Measurements from ENCODE around the gene CDKN2B-AS1. TPM values are rescaled to one million over a fixed set of nuclear protein-coding genes. Genes with fewer than 3 reads are reported as not detected.
"Not testable (repeated sequence)": the region's sequence is repeated elsewhere in the genome, so short reads cannot be mapped to it uniquely, and the experiment has no call there.

Gene CDKN2B-AS1
- total RNA-seq (not detected in 2 replicates), polyA plus RNA-seq (0.44 TPM in 1 of 2 replicates, not detected in the other)

DNA sequence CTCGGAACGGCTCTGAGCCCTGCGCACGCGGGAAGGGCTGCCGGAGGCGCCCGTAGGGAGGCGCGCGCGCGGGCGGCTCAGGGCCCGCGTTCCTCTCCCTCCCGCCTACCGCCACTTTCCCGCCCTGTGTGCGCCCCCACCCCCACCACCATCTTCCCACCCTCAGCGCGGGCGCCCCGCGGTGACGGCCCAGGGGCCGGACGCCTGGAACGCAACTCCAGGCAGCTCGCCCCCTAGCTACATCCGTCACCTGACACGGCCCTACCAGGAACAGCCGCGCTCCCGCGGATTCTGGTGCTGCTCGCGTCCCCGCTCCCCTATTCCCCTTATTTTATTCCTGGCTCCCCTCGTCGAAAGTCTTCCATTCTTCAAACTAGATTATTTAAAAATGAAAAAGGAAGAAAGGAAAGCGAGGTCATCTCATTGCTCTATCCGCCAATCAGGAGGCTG is at the start of gene CDKN2B-AS1:
Gene CDKN2B-AS1 (plus strand): TSS at position 236 of the 450 bp plus-strand sequence.
- H3K27ac ChIP-seq: no peak within 1 kb of the TSS
- H3K27me3 ChIP-seq: peaks cover 100% of the 10 kb centered on the region
- peak; percentile 51 to 67 for DNase-seq (ENCODE audit: low read depth in 1 of 2, low spot score in 1 of 2)
- TF ChIP-seq, protein P1, sequence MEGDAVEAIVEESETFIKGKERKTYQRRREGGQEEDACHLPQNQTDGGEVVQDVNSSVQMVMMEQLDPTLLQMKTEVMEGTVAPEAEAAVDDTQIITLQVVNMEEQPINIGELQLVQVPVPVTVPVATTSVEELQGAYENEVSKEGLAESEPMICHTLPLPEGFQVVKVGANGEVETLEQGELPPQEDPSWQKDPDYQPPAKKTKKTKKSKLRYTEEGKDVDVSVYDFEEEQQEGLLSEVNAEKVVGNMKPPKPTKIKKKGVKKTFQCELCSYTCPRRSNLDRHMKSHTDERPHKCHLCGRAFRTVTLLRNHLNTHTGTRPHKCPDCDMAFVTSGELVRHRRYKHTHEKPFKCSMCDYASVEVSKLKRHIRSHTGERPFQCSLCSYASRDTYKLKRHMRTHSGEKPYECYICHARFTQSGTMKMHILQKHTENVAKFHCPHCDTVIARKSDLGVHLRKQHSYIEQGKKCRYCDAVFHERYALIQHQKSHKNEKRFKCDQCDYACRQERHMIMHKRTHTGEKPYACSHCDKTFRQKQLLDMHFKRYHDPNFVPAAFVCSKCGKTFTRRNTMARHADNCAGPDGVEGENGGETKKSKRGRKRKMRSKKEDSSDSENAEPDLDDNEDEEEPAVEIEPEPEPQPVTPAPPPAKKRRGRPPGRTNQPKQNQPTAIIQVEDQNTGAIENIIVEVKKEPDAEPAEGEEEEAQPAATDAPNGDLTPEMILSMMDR (IDR thresholded peaks at IDR 0.05; ENCODE audit: low read depth, low read length): no peak
- H3K36me3 ChIP-seq: no peaks in the 10 kb centered on the region
- peak within 1 kb of the TSS; percentile 40 for H3K4me3 ChIP-seq
- H3K4me1 ChIP-seq (ENCODE audit: low read depth): no peaks in the 10 kb centered on the region
- H3K9me3 ChIP-seq (ENCODE audit: low read depth): no peaks in the 10 kb centered on the region

DNA sequence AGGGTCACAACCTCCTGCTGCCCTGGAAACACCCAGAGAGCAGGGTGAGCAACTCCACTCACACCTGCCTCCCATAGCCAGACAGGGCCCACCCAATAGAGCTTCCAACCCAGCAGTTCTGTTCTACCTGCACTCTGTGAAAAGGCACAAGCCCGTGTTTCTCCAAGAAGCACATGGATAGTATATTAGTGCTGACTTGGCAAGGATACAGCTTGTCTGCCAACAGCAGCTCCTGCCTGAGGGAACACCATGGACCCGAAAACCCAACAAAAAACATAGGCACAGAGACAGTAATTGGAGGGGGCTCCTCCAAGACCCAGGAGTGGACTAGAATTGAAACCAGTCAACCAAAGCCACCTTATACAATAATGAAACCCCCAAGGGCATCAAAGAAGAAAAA is 49.0 kb upstream of the CDKN2B-AS1 start:
- H3K9me3 ChIP-seq (ENCODE audit: low read depth): no peaks in the 10 kb centered on the region
- H3K4me1 ChIP-seq (ENCODE audit: low read depth): no peaks in the 10 kb centered on the region
- no peak overlapping the region for H3K27ac ChIP-seq
- no peak overlapping the region for H3K4me3 ChIP-seq
- TF ChIP-seq, protein P1 (IDR thresholded peaks at IDR 0.05; ENCODE audit: low read depth, low read length): no peak
- no peaks in the 10 kb centered on the region for H3K27me3 ChIP-seq
- no peak for DNase-seq (ENCODE audit: low read depth in 1 of 2, low spot score in 1 of 2)
- H3K36me3 ChIP-seq: no peaks in the 10 kb centered on the region

DNA sequence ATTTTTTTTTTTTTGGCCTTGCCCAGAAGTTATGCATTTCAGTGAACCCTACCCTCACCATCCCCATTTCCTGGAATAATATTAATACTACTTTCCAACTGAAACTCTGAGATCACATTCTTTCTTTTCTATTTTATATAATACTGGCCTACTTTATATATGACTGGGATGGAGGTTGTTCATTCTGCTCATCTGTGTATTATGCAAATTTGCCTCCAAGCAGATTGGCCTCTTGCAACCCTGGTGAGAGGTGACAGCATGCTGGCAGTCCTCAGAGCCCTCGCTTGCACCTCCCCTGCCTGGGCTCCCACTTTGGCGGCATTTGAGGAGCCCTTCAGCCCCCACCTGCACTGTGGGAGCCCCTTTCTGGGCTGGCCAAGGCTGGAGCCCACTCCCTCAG is 35.8 kb upstream of the CDKN2B-AS1 start:
- Histone ChIP-seq H3K27me3 (peaks cover 31% of the 10 kb centered on the region), H3K27ac (no peak overlapping the region), H3K36me3 (no peaks in the 10 kb centered on the region), H3K9me3 (ENCODE audit: low read depth) (no peaks in the 10 kb centered on the region), H3K4me3 (no peak overlapping the region), H3K4me1 (ENCODE audit: low read depth) (no peaks in the 10 kb centered on the region)
- TF ChIP-seq, protein P1 (IDR thresholded peaks at IDR 0.05; ENCODE audit: low read depth, low read length): no peak
- no peak for DNase-seq (ENCODE audit: low read depth in 1 of 2, low spot score in 1 of 2)

DNA sequence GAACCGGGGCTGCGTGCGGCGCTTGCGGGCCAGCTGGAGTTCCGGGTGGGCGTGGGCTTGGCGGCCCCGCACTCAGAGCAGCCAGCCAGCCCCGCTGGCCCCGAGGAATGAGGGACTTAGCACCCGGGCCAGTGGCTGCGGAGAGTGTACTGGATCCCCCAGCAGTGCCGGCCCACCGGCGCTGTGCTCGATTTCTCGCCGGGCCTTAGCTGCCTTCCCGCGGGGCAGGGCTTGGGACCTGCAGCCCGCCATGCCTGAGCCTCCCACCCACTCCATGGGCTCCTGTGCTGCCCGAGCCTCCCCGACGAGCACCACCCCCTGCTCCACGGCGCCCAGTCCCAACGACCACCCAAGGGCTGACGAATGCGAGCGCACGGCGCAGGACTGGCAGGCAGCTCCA is 35.3 kb upstream of the CDKN2B-AS1 start:
- H3K4me1 ChIP-seq (ENCODE audit: low read depth); H3K27ac ChIP-seq; H3K9me3 ChIP-seq (ENCODE audit: low read depth); DNase-seq (ENCODE audit: low read depth in 1 of 2, low spot score in 1 of 2); H3K36me3 ChIP-seq; H3K4me3 ChIP-seq: not testable (repeated sequence)
- H3K27me3 ChIP-seq: peaks cover 35% of the 10 kb centered on the region

DNA sequence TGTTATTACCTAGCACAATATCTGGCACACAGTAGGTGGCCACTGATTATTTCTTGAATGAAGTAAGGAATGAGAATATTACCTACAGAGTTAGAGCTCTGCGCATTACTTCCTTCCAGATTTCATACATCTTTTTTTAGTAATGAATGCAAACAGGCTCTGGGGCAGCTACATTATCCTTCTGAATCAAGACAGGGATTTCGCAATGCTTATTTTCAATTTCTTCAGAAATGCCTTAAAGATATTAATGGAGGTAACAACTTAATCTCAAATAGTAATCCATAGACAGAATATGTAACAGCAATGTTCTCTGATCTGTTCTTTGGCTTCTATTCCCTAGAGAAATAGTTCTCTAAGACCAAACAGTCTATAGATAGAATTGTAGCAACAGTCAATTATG is 33.0 kb upstream of the CDKN2B-AS1 start:
- Histone ChIP-seq H3K36me3 (no peaks in the 10 kb centered on the region), H3K4me3 (no peak overlapping the region), H3K9me3 (ENCODE audit: low read depth) (no peaks in the 10 kb centered on the region), H3K27ac (no peak overlapping the region), H3K4me1 (ENCODE audit: low read depth) (no peaks in the 10 kb centered on the region), H3K27me3 (peaks cover 55% of the 10 kb centered on the region)
- TF ChIP-seq, protein P1 (IDR thresholded peaks at IDR 0.05; ENCODE audit: low read depth, low read length): no peak
- DNase-seq (ENCODE audit: low read depth in 1 of 2, low spot score in 1 of 2): no peak

DNA sequence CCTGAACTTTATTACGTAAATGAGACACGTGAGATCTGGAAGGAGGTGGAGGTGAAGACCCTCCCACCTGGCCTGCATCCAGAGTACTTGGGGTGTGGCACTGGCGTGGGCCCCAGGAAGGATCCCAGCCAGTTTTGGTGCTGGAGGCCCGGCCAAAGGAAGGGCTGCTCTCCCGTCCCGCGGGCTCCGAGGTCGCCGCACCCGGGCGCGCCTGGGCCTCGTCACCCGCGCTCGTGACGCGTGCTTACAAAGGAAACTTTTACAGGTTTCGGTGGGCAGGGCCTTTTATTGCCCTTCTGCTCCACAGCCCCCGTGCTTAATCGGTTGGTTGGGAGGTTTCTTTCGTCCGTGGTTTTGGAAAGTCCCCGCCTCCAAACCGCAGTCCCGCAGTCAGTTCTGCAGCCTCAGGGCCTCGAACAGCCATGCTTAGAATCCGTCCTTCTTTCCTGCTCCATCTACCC is 29.6 kb upstream of the CDKN2B-AS1 start:
- Histone ChIP-seq H3K27ac (no peak overlapping the region), H3K9me3 (ENCODE audit: low read depth) (no peaks in the 10 kb centered on the region), H3K4me3 (peak overlapping the region; percentile 13), H3K4me1 (ENCODE audit: low read depth) (no peaks in the 10 kb centered on the region), H3K27me3 (peaks cover 89% of the 10 kb centered on the region), H3K36me3 (no peaks in the 10 kb centered on the region)
- peak in 1 of 2 donors; percentile 80 for DNase-seq (ENCODE audit: low read depth in 1 of 2, low spot score in 1 of 2)
- TF ChIP-seq, protein P1 (IDR thresholded peaks at IDR 0.05; ENCODE audit: low read depth, low read length): no peak
